Sigmoid colon (tissue), 4 donors: Measurements from ENCODE around the gene USP22.

Experiments used
- EP300 ChIP-seq, 4 donors: sonication (generic); formaldehyde crosslinking; IDR thresholded peaks; one replicate each; pipeline ENCODE4 v1.6.1; 2017; ENCODE audit warnings: antibody characterized with exemption in 4 of 4
- POLR2A ChIP-seq, 2 donors: fragments of 450-650 bp; IDR thresholded peaks; one replicate each; pipeline ENCODE4 v1.6.1; 2016; ENCODE audit warnings: antibody characterized with exemption in 2 of 2, mild to moderate bottlenecking in 2 of 2, moderate library complexity in 2 of 2
- POLR2AphosphoS5 ChIP-seq, 4 donors: sonication (generic); formaldehyde crosslinking; IDR thresholded peaks; one replicate each; pipeline ENCODE4 v1.6.1; 2017; ENCODE audit warnings: antibody characterized with exemption in 4 of 4
- TF ChIP-seq, protein P1 (sequence below), 4 experiments: fragments of 450-650 bp in 3 of 4; fragments of 200-600 bp in 1 of 4; IDR thresholded peaks; one replicate each; pipeline ENCODE4 v1.5.1; 2016 to 2019; ENCODE audit warnings: antibody characterized with exemption in 4 of 4, mild to moderate bottlenecking in 3 of 4, moderate library complexity in 2 of 4

GRCh38 chr17:21008992-21009671, 33.7 kb downstream of the USP22 start:
- TF ChIP-seq, protein P1, sequence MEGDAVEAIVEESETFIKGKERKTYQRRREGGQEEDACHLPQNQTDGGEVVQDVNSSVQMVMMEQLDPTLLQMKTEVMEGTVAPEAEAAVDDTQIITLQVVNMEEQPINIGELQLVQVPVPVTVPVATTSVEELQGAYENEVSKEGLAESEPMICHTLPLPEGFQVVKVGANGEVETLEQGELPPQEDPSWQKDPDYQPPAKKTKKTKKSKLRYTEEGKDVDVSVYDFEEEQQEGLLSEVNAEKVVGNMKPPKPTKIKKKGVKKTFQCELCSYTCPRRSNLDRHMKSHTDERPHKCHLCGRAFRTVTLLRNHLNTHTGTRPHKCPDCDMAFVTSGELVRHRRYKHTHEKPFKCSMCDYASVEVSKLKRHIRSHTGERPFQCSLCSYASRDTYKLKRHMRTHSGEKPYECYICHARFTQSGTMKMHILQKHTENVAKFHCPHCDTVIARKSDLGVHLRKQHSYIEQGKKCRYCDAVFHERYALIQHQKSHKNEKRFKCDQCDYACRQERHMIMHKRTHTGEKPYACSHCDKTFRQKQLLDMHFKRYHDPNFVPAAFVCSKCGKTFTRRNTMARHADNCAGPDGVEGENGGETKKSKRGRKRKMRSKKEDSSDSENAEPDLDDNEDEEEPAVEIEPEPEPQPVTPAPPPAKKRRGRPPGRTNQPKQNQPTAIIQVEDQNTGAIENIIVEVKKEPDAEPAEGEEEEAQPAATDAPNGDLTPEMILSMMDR (IDR thresholded peaks at IDR 0.05), result no peak
- TF ChIP-seq POLR2A (IDR thresholded peaks at IDR 0.05) (no peak), POLR2AphosphoS5 (IDR thresholded peaks at IDR 0.05) (no peak), EP300 (IDR thresholded peaks at IDR 0.05) (no peak)
